Measurements from ENCODE around the gene RNF175. TPM values are rescaled to one million over a fixed set of nuclear protein-coding genes. Genes with fewer than 3 reads are reported as not detected.

The RNF175 gene
- polyA plus RNA-seq, 2 donors, result 0.06 to 0.12 TPM

- no peak overlapping the region for H3K4me3 ChIP-seq (ENCODE audit: low read depth in 1 of 2, low read length in 2 of 2)
- H3K27ac ChIP-seq (ENCODE audit: low read depth in 2 of 2, low read length in 1 of 2), result no peak overlapping the region
- H3K27me3 ChIP-seq (ENCODE audit: control insufficient read depth in 1 of 2, insufficient read depth in 2 of 2, low read length in 2 of 2), result no peaks in the 10 kb centered on the region
- H3K36me3 ChIP-seq (ENCODE audit: control insufficient read depth in 2 of 2, insufficient read depth in 2 of 2, low read length in 1 of 2), result no peaks in the 10 kb centered on the region
- no peaks in the 10 kb centered on the region for H3K4me1 ChIP-seq (ENCODE audit: control insufficient read depth in 2 of 2, insufficient read depth in 2 of 2, low read length in 1 of 2)
- H3K9me3 ChIP-seq (ENCODE audit: control insufficient read depth in 2 of 2, insufficient read depth in 1 of 2, low read depth in 1 of 2, low read length in 1 of 2), result peaks cover 0 to 2% of the 10 kb centered on the region in 2 donors
These were observed 53.3 kb downstream of the RNF175 start for GRCh38 chr4:153706519-153706918.

GRCh38 chr4:153705743-153706468 is 53.9 kb downstream of the RNF175 start:
- H3K36me3 ChIP-seq (ENCODE audit: control insufficient read depth in 2 of 2, insufficient read depth in 2 of 2, low read length in 1 of 2), result no peaks in the 10 kb centered on the region
- no peak overlapping the region for H3K27ac ChIP-seq (ENCODE audit: low read depth in 2 of 2, low read length in 1 of 2)
- no peaks in the 10 kb centered on the region for H3K9me3 ChIP-seq (ENCODE audit: control insufficient read depth in 2 of 2, insufficient read depth in 1 of 2, low read depth in 1 of 2, low read length in 1 of 2)
- H3K27me3 ChIP-seq (ENCODE audit: control insufficient read depth in 1 of 2, insufficient read depth in 2 of 2, low read length in 2 of 2), result no peaks in the 10 kb centered on the region
- H3K4me1 ChIP-seq (ENCODE audit: control insufficient read depth in 2 of 2, insufficient read depth in 2 of 2, low read length in 1 of 2), result no peaks in the 10 kb centered on the region
- no peak overlapping the region for H3K4me3 ChIP-seq (ENCODE audit: low read depth in 1 of 2, low read length in 2 of 2)
- WGBS, 2 donors, result 81 to 83% methylated on average over 2 of the region's 2 CpGs

- Histone ChIP-seq H3K9me3 (ENCODE audit: control insufficient read depth in 2 of 2, insufficient read depth in 1 of 2, low read depth in 1 of 2, low read length in 1 of 2) (no peaks in the 10 kb centered on the region), H3K4me3 (ENCODE audit: low read depth in 1 of 2, low read length in 2 of 2) (no peak overlapping the region), H3K27me3 (ENCODE audit: control insufficient read depth in 1 of 2, insufficient read depth in 2 of 2, low read length in 2 of 2) (no peaks in the 10 kb centered on the region), H3K4me1 (ENCODE audit: control insufficient read depth in 2 of 2, insufficient read depth in 2 of 2, low read length in 1 of 2) (no peaks in the 10 kb centered on the region), H3K27ac (ENCODE audit: low read depth in 2 of 2, low read length in 1 of 2) (no peak overlapping the region), H3K36me3 (ENCODE audit: control insufficient read depth in 2 of 2, insufficient read depth in 2 of 2, low read length in 1 of 2) (no peaks in the 10 kb centered on the region)
- 89 to 92% methylated on average over 7 of the region's 7 CpGs for WGBS, 2 donors
These were observed 55.3 kb downstream of the RNF175 start for GRCh38 chr4:153704522-153704921.

DNA sequence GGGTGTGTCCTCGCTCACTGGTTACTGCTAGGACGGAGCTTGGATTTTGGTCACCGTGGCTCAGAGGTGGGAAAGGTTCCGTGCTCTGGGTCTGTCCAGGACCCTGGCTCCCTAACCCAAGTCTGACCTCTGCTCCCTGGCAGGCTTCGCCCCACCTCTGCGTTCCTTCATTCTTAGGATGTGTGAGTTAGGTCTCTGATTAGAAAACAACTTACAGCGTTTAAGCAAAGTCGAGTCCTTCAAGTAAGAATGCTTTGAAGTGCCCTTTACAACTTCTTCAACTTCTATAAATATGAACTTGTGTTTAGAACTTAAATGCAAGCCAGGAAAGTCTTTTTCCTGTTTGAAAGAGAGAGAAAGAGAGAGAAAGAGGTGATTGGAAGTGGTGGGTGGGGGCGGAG is 74.9 kb downstream of the RNF175 start:
- peaks cover 5 to 9% of the 10 kb centered on the region in 2 donors for H3K9me3 ChIP-seq (ENCODE audit: control insufficient read depth in 2 of 2, insufficient read depth in 1 of 2, low read depth in 1 of 2, low read length in 1 of 2)
- no peak overlapping the region for H3K27ac ChIP-seq (ENCODE audit: low read depth in 2 of 2, low read length in 1 of 2)
- H3K4me3 ChIP-seq (ENCODE audit: low read depth in 1 of 2, low read length in 2 of 2), result peak overlapping the region; percentile 50 to 62
- H3K36me3 ChIP-seq (ENCODE audit: control insufficient read depth in 2 of 2, insufficient read depth in 2 of 2, low read length in 1 of 2), result peaks cover 0 to 8% of the 10 kb centered on the region in 2 donors
- H3K27me3 ChIP-seq (ENCODE audit: control insufficient read depth in 1 of 2, insufficient read depth in 2 of 2, low read length in 2 of 2), result no peaks in the 10 kb centered on the region
- H3K4me1 ChIP-seq (ENCODE audit: control insufficient read depth in 2 of 2, insufficient read depth in 2 of 2, low read length in 1 of 2), result peaks cover 0 to 3% of the 10 kb centered on the region in 2 donors
- 15 to 22% methylated on average over 9 of the region's 9 CpGs for WGBS, 2 donors

DNA sequence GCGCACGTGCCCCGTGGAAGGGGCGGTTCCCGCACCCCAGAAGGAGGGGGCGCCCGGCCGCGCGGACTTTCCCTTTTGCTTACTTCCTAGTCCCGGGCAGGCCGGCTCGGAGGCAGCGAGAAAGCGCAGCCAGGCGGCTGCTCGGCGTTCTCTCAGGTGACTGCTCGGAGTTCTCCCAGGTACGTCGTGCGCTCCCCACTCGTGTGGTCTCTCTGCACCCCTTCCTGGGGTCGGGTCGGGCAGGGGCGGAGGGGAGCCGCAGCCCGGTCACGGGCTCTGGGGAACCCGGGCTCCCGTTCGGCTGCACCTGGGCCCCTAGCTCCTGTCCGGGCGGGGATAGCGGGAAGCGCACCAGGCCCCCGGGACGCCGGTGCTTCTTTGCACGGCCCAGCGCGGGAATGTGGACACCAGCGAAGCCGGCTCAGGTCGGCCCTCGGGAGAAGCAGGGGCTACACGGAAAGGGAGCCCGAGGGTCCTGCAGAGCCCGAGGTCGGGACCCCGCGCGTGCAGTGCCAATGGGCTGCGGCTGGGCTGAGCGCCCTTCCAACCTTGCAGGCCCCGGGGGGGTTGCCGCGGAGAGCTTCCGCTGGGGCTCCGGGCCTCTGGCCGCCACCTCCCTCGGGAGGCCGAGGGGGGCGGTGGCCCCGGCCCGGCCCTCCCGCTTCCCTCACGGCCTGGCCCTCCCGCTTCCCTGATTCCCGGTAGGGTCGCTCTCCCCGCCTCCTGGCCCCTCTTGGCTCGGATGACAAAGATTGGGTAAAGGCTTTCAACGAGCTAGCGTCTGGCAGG is 75.4 kb downstream of the RNF175 start, which contains the start of gene TLR2:
Gene TLR2, plus strand, starts transcription at position 99 of the 789 bp plus-strand sequence. CDS start 18,628 bp downstream, outside the sequence.
- Histone ChIP-seq H3K4me3 (ENCODE audit: low read depth in 1 of 2, low read length in 2 of 2) (peak within 1 kb of the TSS; percentile 50 to 62), H3K27ac (ENCODE audit: low read depth in 2 of 2, low read length in 1 of 2) (no peak within 1 kb of the TSS), H3K9me3 (ENCODE audit: control insufficient read depth in 2 of 2, insufficient read depth in 1 of 2, low read depth in 1 of 2, low read length in 1 of 2) (peaks cover 5 to 9% of the 10 kb centered on the region in 2 donors), H3K4me1 (ENCODE audit: control insufficient read depth in 2 of 2, insufficient read depth in 2 of 2, low read length in 1 of 2) (peaks cover 0 to 3% of the 10 kb centered on the region in 2 donors), H3K36me3 (ENCODE audit: control insufficient read depth in 2 of 2, insufficient read depth in 2 of 2, low read length in 1 of 2) (peaks cover 0 to 8% of the 10 kb centered on the region in 2 donors), H3K27me3 (ENCODE audit: control insufficient read depth in 1 of 2, insufficient read depth in 2 of 2, low read length in 2 of 2) (no peaks in the 10 kb centered on the region)
- WGBS, 2 donors, result 0 to 1% methylated on average over 73 to 75 of the region's 75 CpGs

DNA sequence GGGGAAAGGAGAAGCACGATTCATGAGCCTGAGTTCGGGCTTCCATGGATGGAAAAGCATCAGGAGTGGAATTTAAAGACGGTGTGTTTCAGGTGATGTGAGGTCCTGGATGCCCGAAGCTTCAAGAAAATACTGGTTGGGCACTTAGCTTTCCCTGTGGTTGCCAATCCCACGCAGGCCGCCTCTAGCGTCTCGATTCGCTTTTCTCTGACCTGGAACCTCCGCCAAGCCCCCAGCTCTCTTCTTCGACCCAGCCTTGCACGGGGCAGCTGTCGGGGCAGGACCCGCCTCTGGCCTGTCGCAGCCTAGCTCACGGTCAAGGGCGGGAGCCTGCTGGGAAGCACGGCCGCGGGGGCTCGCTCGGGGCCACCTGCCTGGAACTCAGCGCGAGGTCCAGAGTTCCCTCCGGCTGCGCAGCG is 76.1 kb downstream of the RNF175 start:
- H3K36me3 ChIP-seq (ENCODE audit: control insufficient read depth in 2 of 2, insufficient read depth in 2 of 2, low read length in 1 of 2), result peaks cover 0 to 8% of the 10 kb centered on the region in 2 donors
- 7 to 10% methylated on average over 26 to 27 of the region's 27 CpGs for WGBS, 2 donors
- H3K4me3 ChIP-seq (ENCODE audit: low read depth in 1 of 2, low read length in 2 of 2), result peak overlapping the region; percentile 50 to 62
- no peak overlapping the region for H3K27ac ChIP-seq (ENCODE audit: low read depth in 2 of 2, low read length in 1 of 2)
- no peaks in the 10 kb centered on the region for H3K27me3 ChIP-seq (ENCODE audit: control insufficient read depth in 1 of 2, insufficient read depth in 2 of 2, low read length in 2 of 2)
- peaks cover 0 to 3% of the 10 kb centered on the region in 2 donors for H3K4me1 ChIP-seq (ENCODE audit: control insufficient read depth in 2 of 2, insufficient read depth in 2 of 2, low read length in 1 of 2)
- peaks cover 5 to 7% of the 10 kb centered on the region in 2 donors for H3K9me3 ChIP-seq (ENCODE audit: control insufficient read depth in 2 of 2, insufficient read depth in 1 of 2, low read depth in 1 of 2, low read length in 1 of 2)

GRCh38 chr4:153679486-153679885 is 80.3 kb downstream of the RNF175 start:
- Histone ChIP-seq H3K9me3 (ENCODE audit: control insufficient read depth in 2 of 2, insufficient read depth in 1 of 2, low read depth in 1 of 2, low read length in 1 of 2) (peaks cover 0 to under 1% of the 10 kb centered on the region in 2 donors), H3K36me3 (ENCODE audit: control insufficient read depth in 2 of 2, insufficient read depth in 2 of 2, low read length in 1 of 2) (no peaks in the 10 kb centered on the region), H3K4me1 (ENCODE audit: control insufficient read depth in 2 of 2, insufficient read depth in 2 of 2, low read length in 1 of 2) (no peaks in the 10 kb centered on the region), H3K27me3 (ENCODE audit: control insufficient read depth in 1 of 2, insufficient read depth in 2 of 2, low read length in 2 of 2) (no peaks in the 10 kb centered on the region), H3K4me3 (ENCODE audit: low read depth in 1 of 2, low read length in 2 of 2) (no peak overlapping the region), H3K27ac (ENCODE audit: low read depth in 2 of 2, low read length in 1 of 2) (no peak overlapping the region)
- WGBS, 2 donors, result 76 to 79% methylated on average over 6 of the region's 6 CpGs

DNA sequence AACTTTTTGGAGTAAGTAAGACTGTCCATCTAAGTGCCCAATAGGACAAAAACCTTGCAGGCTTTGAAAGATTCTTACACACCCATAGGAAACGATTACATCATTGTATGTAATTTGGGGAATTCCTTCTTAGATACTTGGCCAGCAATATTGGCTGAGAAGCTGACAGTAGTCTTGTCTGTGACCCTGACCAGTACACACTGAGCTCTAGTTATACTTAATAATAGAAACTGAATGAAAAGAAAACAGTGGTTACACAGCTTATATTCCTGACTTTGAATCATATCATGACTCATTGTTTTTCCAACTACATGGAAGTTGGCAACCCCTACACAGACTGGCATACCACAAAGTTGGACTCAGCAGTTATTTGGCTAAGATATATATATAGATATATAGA is 82.8 kb downstream of the RNF175 start:
- no peaks in the 10 kb centered on the region for H3K4me1 ChIP-seq (ENCODE audit: control insufficient read depth in 2 of 2, insufficient read depth in 2 of 2, low read length in 1 of 2)
- no peak overlapping the region for H3K27ac ChIP-seq (ENCODE audit: low read depth in 2 of 2, low read length in 1 of 2)
- H3K36me3 ChIP-seq (ENCODE audit: control insufficient read depth in 2 of 2, insufficient read depth in 2 of 2, low read length in 1 of 2), result no peaks in the 10 kb centered on the region
- WGBS, 2 donors, result 30 to 32% methylated on average over 1 of the region's 1 CpG
- no peak overlapping the region for H3K4me3 ChIP-seq (ENCODE audit: low read depth in 1 of 2, low read length in 2 of 2)
- H3K27me3 ChIP-seq (ENCODE audit: control insufficient read depth in 1 of 2, insufficient read depth in 2 of 2, low read length in 2 of 2), result no peaks in the 10 kb centered on the region
- H3K9me3 ChIP-seq (ENCODE audit: control insufficient read depth in 2 of 2, insufficient read depth in 1 of 2, low read depth in 1 of 2, low read length in 1 of 2), result no peaks in the 10 kb centered on the region

DNA sequence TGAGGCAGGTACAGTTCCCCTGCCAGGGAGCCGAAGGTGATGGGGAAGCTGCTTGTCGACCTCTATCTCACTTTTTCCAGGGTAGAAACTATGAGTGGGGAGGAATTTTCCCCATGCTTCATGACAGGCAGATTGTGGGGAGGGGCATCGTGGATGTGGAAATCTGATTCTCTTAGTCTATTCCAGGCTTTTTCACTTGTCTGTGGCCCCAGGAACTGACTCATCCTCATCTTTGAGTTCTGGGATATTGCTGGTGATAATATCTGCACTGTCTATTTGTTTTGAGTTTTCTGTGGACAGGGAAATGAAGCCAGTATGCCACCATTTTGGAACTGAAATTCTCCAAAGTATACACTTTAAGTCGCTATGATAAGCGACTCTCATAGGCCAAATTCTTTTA is 83.3 kb downstream of the RNF175 start:
- no peaks in the 10 kb centered on the region for H3K9me3 ChIP-seq (ENCODE audit: control insufficient read depth in 2 of 2, insufficient read depth in 1 of 2, low read depth in 1 of 2, low read length in 1 of 2)
- H3K4me1 ChIP-seq (ENCODE audit: control insufficient read depth in 2 of 2, insufficient read depth in 2 of 2, low read length in 1 of 2), result no peaks in the 10 kb centered on the region
- no peaks in the 10 kb centered on the region for H3K27me3 ChIP-seq (ENCODE audit: control insufficient read depth in 1 of 2, insufficient read depth in 2 of 2, low read length in 2 of 2)
- no peak overlapping the region for H3K27ac ChIP-seq (ENCODE audit: low read depth in 2 of 2, low read length in 1 of 2)
- H3K36me3 ChIP-seq (ENCODE audit: control insufficient read depth in 2 of 2, insufficient read depth in 2 of 2, low read length in 1 of 2), result no peaks in the 10 kb centered on the region
- WGBS, 2 donors, result 82 to 87% methylated on average over 5 of the region's 5 CpGs
- H3K4me3 ChIP-seq (ENCODE audit: low read depth in 1 of 2, low read length in 2 of 2), result no peak overlapping the region

Measured in esophagus (tissue), 2 donors.